OCI-LY3 (cell line): ENCODE results near the gene EAF1.

Experiments
- EZH2phosphoT487 ChIP-seq: fragments of 200-600 bp; shearing (Covaris generic); IDR thresholded peaks from 2 replicates; pipeline ENCODE4 v1.6.1; 2018; ENCODE audit warnings: antibody characterized with exemption, mixed run types, low read depth
- TF ChIP-seq, protein P1 (sequence below): fragments of 200-600, 300-600 bp; sonication (generic); IDR thresholded peaks from 2 replicates; pipeline ENCODE4 v1.5.1; 2014; ENCODE audit warnings: antibody characterized with exemption, low read length, low read depth

DNA sequence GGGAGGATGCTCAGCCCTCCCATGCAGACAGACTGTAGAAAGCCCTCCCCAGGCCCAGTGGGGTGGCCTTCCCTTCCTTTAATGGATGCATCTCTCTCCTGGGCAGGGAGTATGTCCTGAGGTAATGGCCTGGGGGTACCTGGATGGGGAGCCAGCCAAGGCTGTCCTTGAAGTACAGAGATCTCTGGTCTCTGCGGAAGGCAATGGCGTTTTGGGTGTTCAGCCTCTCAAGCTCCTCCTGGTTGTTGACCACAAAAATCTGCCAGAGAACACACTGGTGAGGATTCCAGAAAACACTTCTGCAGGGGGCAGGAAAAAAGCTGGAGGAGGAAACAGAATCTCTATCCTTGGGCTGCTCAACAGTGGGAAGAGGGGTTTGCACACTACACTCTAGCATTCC lies 28.9 kb downstream of the EAF1 start:
- TF ChIP-seq, protein P1, sequence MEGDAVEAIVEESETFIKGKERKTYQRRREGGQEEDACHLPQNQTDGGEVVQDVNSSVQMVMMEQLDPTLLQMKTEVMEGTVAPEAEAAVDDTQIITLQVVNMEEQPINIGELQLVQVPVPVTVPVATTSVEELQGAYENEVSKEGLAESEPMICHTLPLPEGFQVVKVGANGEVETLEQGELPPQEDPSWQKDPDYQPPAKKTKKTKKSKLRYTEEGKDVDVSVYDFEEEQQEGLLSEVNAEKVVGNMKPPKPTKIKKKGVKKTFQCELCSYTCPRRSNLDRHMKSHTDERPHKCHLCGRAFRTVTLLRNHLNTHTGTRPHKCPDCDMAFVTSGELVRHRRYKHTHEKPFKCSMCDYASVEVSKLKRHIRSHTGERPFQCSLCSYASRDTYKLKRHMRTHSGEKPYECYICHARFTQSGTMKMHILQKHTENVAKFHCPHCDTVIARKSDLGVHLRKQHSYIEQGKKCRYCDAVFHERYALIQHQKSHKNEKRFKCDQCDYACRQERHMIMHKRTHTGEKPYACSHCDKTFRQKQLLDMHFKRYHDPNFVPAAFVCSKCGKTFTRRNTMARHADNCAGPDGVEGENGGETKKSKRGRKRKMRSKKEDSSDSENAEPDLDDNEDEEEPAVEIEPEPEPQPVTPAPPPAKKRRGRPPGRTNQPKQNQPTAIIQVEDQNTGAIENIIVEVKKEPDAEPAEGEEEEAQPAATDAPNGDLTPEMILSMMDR = no peak
- no peak for TF ChIP-seq EZH2phosphoT487
